ENCODE results near the gene ADAMTS12. TPM values are rescaled to one million over a fixed set of nuclear protein-coding genes. Genes with fewer than 3 reads are reported as not detected.

Gene ADAMTS12
- total RNA-seq, 1 experiment from 2014 or later: 14.4 TPM

DNA sequence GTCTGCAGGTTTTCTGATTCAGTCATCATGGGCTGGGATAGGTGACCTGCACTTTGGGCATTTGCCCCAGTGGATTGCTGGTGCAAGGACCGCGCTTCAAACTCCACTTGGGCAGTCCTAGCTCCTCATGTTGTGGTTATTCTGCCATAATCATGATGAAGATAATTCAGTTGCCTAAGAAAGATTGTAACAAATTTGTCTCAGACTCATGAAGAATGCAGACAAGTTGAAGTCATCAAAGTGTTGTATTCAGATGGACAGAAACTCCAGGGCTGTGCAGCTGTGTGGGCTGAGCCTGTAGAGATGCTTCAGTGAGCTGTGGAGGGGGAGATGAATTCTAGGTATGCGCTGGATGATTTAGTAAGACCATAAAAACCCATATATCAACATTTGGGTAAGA, 412.5 kb downstream of the ADAMTS12 start:
- DNase-seq (ENCODE audit: low spot score): no peak

DNA sequence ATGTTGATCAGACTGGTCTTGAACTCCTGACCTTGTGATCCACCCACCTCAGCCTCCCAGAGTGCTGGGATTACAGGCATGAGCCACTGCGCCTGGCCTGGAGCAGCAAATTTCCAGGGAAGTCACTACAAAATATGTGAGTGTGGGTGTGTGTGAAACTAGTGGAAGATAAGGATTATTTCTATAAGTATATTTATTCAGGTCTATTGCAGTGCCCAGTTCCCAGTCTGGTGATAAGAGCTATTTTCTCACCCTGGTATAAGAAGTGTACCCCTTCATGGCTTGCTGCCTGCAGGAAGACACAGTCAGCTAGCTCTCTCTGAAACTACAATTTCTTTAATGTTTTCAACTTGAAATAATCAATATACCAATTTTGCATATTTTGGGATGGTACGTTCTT, 414.0 kb downstream of the ADAMTS12 start:
- no peak for DNase-seq (ENCODE audit: low spot score)

DNA sequence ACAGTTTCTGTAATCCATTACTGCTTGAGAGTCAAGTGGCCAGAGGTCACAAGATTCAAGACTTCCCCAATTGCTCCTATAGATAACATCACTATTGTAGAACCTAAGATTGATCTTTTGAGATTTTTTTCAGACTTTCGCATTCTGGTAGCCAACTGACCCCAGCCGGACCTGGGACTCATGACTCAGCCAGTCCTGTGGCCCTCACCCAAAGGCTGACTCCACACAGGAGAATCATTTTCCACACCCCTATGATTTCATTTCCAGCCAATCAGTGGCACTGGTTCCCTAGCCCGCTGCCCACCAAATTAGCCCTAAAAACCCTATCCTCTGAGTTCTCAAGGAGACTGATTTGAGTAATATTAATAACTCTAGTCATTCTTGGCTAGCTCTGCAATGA, 414.8 kb downstream of the ADAMTS12 start:
- DNase-seq (ENCODE audit: low spot score): no peak

DNA sequence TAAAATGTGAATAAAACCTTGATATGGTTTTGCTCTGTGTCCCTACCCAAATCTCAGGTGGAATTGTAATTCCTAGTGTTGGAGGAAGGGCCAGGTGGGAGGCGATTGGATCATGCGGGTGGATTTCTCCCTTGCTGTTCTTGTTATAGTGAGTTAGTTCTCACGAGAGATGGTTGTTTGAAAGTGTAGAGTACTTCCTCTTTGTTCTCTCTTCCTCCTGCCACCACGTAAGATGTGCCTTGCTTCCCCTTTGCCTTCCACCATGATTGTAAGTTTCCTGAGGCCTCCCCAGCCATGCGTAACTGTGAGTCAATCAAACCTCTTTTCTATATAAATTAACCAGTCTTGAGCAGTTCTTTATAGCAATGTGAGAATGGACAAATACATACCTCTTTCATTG, 416.1 kb downstream of the ADAMTS12 start:
- no peak for DNase-seq (ENCODE audit: low spot score)

DNA sequence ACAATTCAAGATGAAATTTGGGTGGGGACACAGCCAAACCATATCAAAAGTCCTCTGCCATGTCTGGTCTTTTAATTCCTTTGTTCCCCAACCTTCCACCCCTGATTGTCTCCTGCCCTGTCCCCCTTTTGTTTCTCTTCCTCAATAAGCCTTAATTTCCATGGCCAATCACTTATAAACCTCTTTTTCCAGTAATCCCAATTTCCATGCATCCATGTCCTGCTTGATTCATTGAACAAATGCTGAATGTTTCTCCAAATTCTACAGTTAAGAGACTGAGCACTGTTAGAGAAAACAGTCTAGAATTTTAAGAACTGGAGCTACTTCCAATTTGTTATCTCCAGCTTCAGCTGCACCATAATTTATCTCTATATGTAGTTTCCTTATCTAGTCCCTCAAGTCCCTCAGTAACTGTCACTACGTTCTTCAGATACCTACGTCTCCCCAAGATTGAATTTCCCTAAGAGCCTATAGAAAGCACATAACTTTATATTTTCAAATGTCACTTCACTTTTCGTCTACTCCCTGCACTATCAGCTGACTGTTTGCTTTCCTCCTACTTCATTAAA, 416.8 kb downstream of the ADAMTS12 start:
- no peak for DNase-seq (ENCODE audit: low spot score)

DNA sequence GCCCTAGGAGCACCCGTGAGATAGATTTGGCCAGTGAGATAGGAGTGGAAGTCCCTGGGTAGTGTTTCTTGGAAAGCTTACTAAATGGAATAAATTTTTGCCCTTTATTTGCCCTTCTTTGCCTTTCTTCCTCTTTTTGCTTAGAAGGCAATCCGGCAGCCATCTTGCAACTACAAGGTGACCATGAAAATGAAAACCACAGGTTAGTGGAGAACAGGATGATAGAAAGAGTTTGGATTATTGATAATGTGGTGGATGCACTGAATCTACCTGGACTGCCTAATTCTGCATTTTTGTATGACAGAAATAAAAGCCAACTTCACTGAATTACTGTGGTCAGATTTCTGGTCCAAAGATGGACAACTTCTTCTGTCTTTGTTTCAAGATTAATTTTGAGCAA, 417.8 kb downstream of the ADAMTS12 start:
- DNase-seq (ENCODE audit: low spot score): no peak

Other genes starting within 250 kb of the ADAMTS12 start
- gene RXFP3, start 44.4 kb upstream of the ADAMTS12 start, total RNA-seq (2014; rRNA removed; shearing (Covaris generic)): not detected in 2 replicates
- not detected in 2 replicates for gene SLC45A2, start 92.7 kb upstream of the ADAMTS12 start, total RNA-seq (2014; rRNA removed; shearing (Covaris generic))
- gene AMACR, start 116.1 kb upstream of the ADAMTS12 start, total RNA-seq (2014; rRNA removed; shearing (Covaris generic)): 16.7 and 25.1 TPM in 2 replicates
- not detected in 2 replicates for gene C1QTNF3, start 151.2 kb upstream of the ADAMTS12 start, total RNA-seq (2014; rRNA removed; shearing (Covaris generic))